ENCODE results near the gene RNASE7.
A peak's percentile ranks its signal among the peaks of the same experiment; 100 is the strongest.

RNASE7 gene

DNA sequence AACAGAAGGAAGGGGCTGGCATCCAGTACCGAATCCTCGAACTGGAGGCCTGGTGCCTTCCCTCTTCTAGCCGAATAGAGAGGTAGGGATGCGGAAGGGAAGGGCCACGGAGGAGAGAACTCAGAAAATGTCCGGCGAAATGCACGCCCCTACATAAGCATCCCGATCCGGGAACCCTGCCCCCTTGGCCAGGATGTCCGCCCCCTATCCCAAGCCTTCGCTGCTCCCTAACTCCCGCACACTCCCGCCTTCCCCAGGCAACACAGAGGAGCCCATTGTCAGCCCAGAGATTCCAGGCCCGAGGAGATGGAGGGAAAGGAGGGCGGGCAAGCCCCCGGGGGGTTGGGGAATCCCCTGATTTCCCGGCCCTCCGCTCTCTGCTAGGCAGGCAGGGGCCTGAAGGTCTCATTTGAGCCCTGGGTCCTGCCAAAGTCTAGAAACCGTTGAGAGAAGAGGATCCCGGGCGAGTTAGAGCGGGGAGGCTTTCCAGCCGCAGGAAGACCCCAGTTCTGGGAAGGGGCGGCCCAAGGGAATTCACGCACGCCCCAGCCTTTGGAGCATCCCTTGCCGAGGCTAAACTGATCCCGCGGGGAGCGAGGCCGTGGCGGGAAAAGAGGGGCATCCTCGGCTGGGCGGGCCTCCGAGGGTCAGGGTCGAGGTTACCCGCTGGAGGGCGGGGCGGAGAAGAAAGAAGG, 27.4 kb downstream of the RNASE7 start:
- peak; percentile 45 for DNase-seq

DNA sequence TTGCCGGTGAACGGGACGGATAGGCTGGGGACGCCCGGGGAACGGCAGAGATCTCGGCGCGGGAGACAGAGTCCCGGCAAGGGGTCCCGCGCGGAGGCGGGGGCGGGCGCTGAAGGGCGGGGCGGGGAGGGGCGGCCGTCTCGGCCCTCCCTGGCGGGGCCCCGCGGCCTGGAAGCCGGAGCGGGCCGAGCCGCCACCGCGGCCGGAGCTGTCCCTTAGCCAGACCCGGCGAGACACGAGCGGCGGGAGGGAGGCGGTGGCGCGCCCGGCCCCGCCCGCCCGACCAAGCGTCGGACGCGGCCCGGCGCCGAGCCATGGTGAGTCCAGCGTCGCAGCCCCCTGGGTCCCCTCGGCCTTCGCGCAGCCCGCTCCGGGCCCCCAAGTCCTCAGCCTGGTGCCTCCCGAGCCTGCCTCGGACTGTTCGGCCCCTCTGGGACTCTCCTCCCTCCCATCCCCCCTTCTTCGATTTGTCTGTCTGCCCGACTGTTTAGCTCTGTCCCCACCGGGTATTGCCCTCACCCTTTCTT, 28.0 kb downstream of the RNASE7 start, which contains the start of gene ARHGEF40:
Gene ARHGEF40, plus strand, starts transcription at position 222 of the 527 bp plus-strand sequence. Its CDS starts 93 bp downstream, at position 315.
- DNase-seq = peak; percentile 51

GRCh38 chr14:21070610-21071224, 28.6 kb downstream of the RNASE7 start:
- DNase-seq = peak; percentile 31

DNA sequence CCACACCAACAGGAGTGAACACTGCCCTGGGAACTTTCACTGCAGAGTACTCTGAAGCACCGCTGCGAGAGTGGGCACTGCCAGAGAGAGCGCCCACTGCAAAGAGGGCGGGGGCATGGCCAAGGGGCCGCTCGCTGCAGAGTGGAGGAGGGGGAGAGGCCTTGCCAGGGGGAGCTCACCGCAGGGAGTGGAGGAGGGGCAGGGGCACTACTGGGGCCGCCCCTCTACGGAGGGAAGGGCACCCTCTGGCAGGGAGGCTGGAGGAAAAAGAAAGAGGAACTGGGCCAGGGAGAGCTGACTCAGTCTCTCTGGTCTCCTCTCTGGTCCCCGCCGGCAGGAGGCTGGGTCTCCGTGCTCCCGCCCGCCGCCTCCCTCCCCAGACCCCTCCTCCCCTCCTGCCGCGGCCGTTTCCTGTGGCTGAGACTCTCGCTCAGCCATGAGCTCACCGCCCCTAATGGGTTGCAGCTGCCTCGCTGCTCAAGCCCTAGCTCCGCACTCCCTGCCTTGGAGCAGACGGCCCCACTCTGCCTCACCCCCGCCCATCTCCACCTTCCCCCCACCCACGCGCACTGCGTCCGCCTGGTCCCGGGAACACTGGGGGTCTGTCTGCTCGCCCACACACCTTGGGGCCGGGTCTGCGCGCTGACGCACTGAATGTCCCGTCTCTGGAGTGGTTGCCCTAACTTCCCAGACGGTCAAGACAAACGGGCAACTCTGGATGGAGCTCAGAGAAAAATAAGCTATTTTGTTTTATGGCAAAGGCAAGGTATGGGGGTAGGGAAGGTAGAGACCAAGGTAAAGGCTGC, 29.3 kb downstream of the RNASE7 start:
- peak; percentile 61 for DNase-seq

DNA sequence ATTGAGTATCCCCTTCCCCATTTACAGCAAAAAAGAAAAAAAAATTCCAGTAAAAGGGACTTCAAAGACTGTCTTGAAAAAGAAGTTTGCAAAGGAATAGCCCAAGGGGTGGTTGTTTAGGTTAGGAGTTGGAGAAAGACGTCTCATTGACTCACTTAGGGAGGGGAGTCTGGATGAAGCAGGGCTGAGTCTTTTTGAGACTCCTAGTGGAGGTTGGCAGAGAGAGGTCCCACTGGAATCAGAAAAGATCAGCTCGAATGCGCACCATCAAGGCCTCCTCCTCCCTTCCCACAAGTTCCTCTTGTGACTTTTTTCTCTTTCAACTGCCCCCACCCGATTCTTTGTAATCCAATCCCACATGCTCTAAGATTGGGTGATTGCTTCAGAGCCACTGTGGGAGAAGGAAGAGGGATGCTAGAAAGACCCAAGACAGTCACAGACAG, 29.9 kb downstream of the RNASE7 start:
- DNase-seq = no peak

GRCh38 chr14:21072781-21073339, 30.7 kb downstream of the RNASE7 start:
- DNase-seq = no peak

- no peak for DNase-seq
Observed at GRCh38 chr14:21073921-21074320, 31.8 kb downstream of the RNASE7 start.

GRCh38 chr14:21074398-21075272, 32.5 kb downstream of the RNASE7 start:
- DNase-seq = no peak

- no peak for DNase-seq
Observed at GRCh38 chr14:21075719-21076437, 33.7 kb downstream of the RNASE7 start.

DNA sequence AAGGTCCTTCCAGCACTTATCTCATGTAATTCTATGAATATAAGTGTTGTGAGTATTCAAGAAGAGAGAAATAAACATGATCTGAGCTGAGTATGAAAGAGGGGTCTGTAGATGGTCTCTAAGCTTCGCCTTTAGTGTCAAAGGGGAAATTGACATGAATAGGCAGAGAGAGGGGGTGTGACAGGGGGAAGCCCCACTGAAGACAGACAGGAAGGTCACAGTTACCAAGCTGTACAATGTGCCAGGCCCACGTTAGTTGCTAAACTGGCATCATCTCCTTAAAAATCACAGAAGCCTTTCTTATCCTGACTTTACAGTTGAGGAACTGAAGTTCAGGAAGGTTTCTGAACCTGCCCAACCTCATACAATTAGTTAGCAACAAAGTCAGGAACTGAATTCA, 35.5 kb downstream of the RNASE7 start:
- DNase-seq = no peak

GRCh38 chr14:21078287-21078686, 36.1 kb downstream of the RNASE7 start:
- DNase-seq = no peak

GRCh38 chr14:21078726-21079125, 36.6 kb downstream of the RNASE7 start:
- DNase-seq = no peak

GRCh38 chr14:21081521-21082142, 39.5 kb downstream of the RNASE7 start:
- DNase-seq = no peak

- DNase-seq = no peak
Observed at GRCh38 chr14:21083565-21084325, 41.6 kb downstream of the RNASE7 start.

DNA sequence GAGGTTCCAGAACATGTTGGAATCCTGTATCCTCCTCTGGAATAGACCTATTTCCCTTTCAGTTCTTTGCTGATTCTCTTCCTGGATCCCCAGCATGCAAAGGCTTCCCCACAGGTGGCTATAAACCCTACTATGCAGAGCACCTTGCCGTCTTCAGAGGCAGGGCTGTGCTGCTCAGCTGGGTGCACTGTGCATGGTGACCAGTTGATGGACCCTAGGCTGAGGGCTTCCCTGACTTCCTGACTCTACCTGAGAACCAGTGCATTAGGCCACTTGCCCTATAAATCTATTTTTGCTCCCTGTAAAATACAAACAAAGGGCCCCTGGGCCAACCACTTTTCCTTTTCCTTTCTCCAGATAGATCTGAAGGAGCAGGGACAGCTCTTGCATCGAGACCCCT, 42.2 kb downstream of the RNASE7 start:
- DNase-seq = no peak

DNA sequence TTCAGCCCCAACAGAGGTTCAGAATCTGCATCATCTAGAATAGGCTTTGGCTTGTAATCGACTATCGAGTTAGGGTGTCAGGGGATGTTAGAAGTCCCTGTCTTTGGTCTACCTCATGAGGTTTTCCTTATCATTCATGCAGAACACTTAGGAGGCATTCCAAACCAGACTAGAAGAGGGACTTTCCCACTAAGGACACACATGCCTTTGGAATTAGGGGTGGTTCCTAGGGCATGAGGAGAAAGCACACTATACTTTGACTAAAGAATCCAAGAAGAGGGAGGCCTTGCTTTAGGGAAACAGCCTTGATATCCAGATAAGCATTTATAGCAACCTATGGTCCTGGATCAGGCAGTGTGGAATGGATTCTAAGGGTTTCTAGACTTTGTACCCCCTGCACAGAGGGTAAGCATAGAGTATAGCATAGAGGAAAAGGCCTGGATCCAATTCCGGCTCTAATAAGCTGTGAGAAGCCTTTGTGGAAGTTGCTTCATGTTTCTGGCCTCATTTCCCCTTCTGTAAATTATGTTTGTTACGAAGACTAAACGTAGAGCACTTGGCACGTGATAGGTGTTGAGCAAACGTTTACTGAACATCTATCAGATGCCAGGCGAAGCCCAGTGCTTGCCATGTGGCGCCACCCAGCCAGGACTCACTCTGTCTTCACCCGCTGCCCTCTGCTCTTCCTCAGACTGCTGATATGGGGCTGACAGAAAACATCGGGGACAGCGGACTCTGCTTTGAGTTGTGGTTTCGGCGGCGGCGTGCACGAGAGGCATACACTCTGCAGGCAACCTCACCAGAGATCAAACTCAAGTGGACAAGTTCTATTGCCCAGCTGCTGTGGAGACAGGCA, 43.1 kb downstream of the RNASE7 start:
- DNase-seq = no peak

DNA sequence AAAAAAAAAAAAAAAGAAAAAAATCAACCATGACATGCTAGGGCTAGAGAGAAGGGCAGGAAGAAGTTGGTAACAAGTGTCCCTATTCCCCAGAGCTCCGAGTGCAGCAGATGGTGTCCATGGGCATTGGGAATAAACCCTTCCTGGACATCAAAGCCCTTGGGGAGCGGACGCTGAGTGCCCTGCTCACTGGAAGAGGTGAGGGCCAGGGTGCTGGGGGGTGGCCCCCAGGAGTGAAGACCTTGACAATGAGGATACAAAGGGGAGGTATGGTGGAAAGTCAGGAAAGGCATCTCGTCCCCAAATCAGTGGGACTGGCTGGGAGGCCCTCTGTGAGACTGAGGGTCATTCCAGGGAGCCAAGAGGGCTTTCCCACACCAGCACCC, 44.7 kb downstream of the RNASE7 start:
- DNase-seq = no peak

- peak; percentile 95 for DNase-seq
Observed at GRCh38 chr14:21087294-21088091, 45.3 kb downstream of the RNASE7 start.
